ENCODE data around the gene KLHL22. TPM values are rescaled to one million over a fixed set of nuclear protein-coding genes. Genes with fewer than 3 reads are reported as not detected.

KLHL22 gene
- total and polyA plus RNA-seq, 2 of the 8 experiments (the other 6 are each of a cell fraction or from before 2014, with no cell fraction given), result 9.4 to 16.2 TPM

DNA sequence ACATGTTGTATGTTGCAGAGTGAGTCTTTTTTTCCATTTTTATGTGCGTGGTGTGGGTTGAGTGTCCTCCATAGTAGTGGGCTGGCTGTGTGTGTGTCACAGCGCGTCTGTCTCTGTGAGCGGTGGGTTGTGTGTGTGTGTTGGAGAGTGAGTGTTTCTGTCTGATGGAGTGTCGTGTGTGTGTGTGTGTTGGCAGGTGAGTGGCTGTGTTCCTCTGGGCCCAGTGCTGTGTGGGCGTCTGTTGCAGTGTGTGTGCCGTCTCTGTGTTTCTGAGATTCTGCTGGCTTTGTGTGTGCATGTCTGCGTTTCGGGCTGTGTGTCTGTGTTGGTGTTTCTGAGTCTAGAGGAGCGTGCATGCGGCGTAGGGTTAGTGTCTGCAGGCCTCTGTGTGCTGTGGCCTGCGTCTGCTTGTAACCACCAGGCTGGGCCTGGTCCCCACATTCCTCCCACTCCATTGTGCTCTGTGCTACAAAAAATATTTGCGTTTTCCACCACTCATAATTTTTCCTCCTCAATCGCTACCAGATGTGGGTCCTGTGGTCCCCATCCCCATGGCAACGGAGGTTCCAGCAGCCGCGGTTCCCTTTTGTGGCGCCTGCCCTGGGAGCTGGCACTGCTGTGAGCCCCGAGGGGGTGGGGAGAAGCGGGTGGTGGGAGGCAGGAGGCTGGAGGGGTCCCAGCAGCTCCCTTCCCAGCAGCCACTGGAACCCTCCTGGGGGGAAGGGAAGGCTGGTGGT, 73.2 kb downstream of the KLHL22 start (continued):
- no peak for TF ChIP-seq JUN (IDR thresholded peaks at IDR 0.05; ENCODE audit: low read depth, low read length)

All from H1 (cell line).